ENCODE measurements around the gene PCNX3.

PCNX3 gene

DNA sequence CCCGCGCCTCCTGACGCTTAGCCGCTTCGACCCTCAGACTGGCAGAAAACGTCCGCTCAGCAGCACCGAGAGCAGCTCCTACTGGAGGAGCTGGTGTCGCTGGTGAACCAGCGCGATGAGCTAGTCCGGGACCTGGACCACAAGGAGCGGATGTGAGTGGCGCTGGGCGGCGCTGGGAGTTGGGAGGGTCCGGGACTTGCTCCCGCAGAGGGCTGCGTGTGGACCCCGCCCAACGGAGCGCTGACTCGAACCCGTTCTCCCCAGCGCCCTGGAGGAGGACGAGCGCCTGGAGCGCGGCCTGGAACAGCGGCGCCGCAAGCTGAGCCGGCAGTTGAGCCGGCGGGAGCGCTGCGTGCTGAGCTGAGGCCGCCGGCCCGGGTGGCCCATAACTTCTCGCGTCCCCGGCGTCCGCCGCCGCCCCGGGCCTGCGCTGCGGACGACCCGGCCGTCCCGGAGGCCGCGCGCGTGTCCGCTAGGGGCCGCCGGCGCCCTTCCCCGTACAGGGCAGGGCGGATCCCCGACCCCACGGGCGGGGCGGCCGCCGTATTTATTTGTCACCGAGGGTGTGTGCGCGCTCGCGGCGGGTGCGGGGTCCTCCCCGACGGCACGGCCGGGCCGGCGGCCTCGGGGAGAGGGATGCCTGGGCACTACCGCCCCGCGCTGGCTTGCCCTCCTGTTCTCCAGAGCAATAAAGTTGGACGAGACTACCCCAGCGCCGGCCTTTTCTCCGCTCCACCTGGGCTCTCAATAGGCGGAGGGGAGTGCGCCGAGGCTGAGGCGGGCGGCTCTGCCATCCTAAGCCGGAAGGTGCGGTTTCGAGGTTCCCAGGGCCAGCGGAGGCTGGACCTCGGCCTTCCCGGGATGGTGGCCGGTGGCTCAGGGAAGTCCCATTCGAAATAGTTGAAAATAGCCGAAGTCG, 23.4 kb upstream of the PCNX3 start:
- TF ChIP-seq CTCF (IDR thresholded peaks at IDR 0.05; ENCODE audit: control insufficient read depth, insufficient read depth, low read depth, low read length, missing control alignments): no peak
- no peak for DNase-seq (ENCODE audit: low read depth)
- H3K4me3 ChIP-seq (ENCODE audit: control insufficient read depth, low read depth, low read length): no peak overlapping the region

DNA sequence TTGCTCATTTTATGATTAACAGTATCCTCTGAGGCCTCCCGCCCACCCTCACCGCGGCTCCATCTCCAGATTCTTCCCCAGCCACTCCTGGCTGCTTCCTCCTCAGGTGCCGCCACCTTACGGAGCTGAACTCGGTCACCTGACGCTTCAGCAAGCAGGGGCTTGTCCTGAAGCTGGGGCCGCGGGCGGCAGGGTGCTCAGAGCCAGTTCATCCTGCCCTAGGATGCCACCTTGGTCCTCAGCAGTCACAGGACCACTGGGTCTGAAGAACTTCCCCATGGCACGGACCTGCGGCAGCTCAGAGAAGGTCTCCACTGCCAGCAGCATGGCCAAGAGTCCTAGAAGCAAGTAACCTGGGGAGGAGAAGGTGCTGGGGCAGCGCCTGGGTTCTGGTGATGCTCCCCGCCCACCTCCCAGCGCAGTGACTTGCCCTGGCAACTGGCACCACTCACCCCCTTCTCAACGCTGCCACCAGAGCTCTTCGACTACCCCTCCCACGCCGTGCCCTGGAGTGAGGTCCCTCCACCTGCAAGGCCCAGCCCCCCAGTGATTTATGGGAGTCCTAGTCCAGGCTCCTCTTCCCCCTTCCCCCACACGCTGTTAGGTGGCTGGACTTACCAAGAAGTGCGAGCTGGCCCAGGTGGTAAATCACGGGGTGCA, 22.6 kb upstream of the PCNX3 start:
- H3K4me3 ChIP-seq (ENCODE audit: control insufficient read depth, low read depth, low read length): no peak overlapping the region
- no peak for DNase-seq (ENCODE audit: low read depth)

DNA sequence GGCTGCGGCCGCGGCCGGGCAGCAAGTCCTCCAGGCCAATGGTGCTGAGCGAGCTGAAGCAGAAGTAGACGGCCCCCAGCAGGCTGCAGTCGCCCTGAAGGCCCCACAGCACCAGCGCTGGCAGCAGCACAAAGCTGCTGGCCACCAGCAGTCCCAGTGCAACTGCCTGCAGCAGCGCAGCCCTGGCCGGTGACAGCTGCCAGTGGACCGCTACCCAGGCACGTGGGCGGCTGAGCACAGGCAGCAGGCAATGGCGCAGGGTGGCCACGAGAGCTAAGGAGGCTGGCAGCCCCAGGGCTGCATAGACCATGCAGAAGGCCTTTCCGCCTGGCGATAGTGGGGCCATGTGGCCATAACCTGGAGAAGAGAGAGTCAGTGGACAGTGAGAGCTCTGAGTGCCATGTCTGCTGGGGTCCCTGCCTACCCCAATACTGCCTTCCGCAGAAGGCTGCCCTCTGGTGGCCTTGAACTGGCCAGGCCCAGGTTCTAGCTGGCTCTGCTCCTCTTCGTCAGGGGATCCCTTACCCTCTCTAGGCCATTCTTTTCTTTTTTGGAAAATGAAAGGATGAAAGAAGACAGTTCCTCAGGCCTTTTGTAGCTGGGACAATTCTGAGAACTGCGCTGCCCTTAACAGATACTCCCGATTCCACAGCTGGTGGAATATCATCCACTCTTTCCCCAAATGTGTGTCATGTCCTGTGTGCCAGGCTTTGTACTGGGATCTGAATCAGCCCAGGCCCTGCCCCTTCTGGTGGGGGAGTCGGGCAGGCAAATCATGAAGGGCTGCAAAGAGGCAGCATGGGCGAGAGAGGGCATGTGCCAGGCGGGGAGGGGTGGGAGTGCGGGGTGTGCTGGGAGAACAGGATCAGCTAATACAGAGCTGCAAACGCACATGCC, 21.8 kb upstream of the PCNX3 start:
- DNase-seq (ENCODE audit: low read depth): no peak
- TF ChIP-seq CTCF (IDR thresholded peaks at IDR 0.05; ENCODE audit: control insufficient read depth, insufficient read depth, low read depth, low read length, missing control alignments): peak; percentile 73

More for the DNA sequence above, 22.6 kb upstream of the PCNX3 start:
- no peak for TF ChIP-seq CTCF (IDR thresholded peaks at IDR 0.05; ENCODE audit: control insufficient read depth, insufficient read depth, low read depth, low read length, missing control alignments)

GRCh38 chr11:65595131-65595530, 20.4 kb upstream of the PCNX3 start:
- no peak overlapping the region for H3K4me3 ChIP-seq (ENCODE audit: control insufficient read depth, low read depth, low read length)
- DNase-seq (ENCODE audit: low read depth): no peak
- no peak for TF ChIP-seq CTCF (IDR thresholded peaks at IDR 0.05; ENCODE audit: control insufficient read depth, insufficient read depth, low read depth, low read length, missing control alignments)

More for the DNA sequence above, 21.8 kb upstream of the PCNX3 start:
- H3K4me3 ChIP-seq (ENCODE audit: control insufficient read depth, low read depth, low read length): no peak overlapping the region

GRCh38 chr11:65595543-65596281, 19.9 kb upstream of the PCNX3 start, which contains the start of gene KCNK7:
KCNK7 (minus strand) TSS chr11:65595800; CDS start chr11:65595772, 28 bp downstream.
- TF ChIP-seq CTCF (IDR thresholded peaks at IDR 0.05; ENCODE audit: control insufficient read depth, insufficient read depth, low read depth, low read length, missing control alignments): no peak
- no peak for DNase-seq (ENCODE audit: low read depth)
- no peak within 1 kb of the TSS for H3K4me3 ChIP-seq (ENCODE audit: control insufficient read depth, low read depth, low read length)

All from AG09309 (cell line).